GM12878 (cell line): ENCODE data around the gene HNRNPLL. TPM values are rescaled to one million over a fixed set of nuclear protein-coding genes. Genes with fewer than 3 reads are reported as not detected.

ENCODE experiments used
- ATAC-seq: fragments of 200-7000 bp; cut with Tn5 transposase; 3 replicates; pipeline ENCODE4 v1.9.1; 2020; ENCODE audit warnings: mild to moderate bottlenecking, moderate library complexity
- BruUV-seq: library from RNA; stranded (reverse); fragments of 400-500 nt; replicated peaks from 2 replicates; lab custom pipeline; 2021; lab: Mats Ljungman, UMichigan
- CTCF ChIA-PET: fragments of 300-600 bp; sonication (Branson Sonifier 250); formaldehyde crosslinking; extraction: SDS; loops from one replicate; lab custom pipeline; 2021; ENCODE audit warnings: inconsistent platforms; lab: Yijun Ruan, JAX
- POLR2A ChIA-PET: fragments of 350-600 bp; formaldehyde crosslinking; extraction: SDS; loops from one replicate; lab custom pipeline; 2021; ENCODE audit warnings: inconsistent platforms; lab: Charles Lee
- RAD21 ChIA-PET: fragments of 300-600 bp; sonication (Branson Sonifier 250); formaldehyde crosslinking; loops from one replicate; lab custom pipeline; 2023; ENCODE audit warnings: antibody characterized with exemption; ENCODE audit not compliant: unreplicated experiment; lab: Charles Lee
- SMC1A ChIA-PET: fragments of 300-600 bp; sonication (Branson Sonifier 250); formaldehyde crosslinking; loops from one replicate; lab custom pipeline; 2023; ENCODE audit not compliant: unreplicated experiment, uncharacterized antibody; lab: Charles Lee
- DNase-seq: peaks from one replicate; pipeline ENCODE4 v3.0.0-alpha.2; 2011; ENCODE audit warnings: low read depth, low spot score
- FAIRE-seq: peaks from 3 replicates; lab custom pipeline; 2011; peaks lifted over from hg19 to GRCh38; lab: Jason Lieb, UNC
- H2AFZ ChIP-seq: 2 replicates; pipeline ENCODE4 v1.6.0; 2011; ENCODE audit warnings: low read depth, low read length, control low read depth; ENCODE audit not compliant: control insufficient read depth
- H3K27ac ChIP-seq: 2 replicates; pipeline ENCODE4 v1.5.1; 2011; ENCODE audit warnings: control low read depth; ENCODE audit not compliant: control insufficient read depth, insufficient read depth
- H3K27me3 ChIP-seq, 2 experiments: replicated peaks in 1 of 2; 2 replicates each; pipeline versions ENCODE4 v1.6.0 to v1.6.1; 2011; ENCODE audit warnings: low read length in 1 of 2; ENCODE audit not compliant: control insufficient read depth in 2 of 2, insufficient read depth in 2 of 2
- H3K36me3 ChIP-seq, 2 experiments: 2 replicates each; pipeline ENCODE4 v1.5.1; 2011; ENCODE audit warnings: low read length in 1 of 2; ENCODE audit not compliant: control insufficient read depth in 2 of 2, insufficient read depth in 2 of 2
- H3K4me1 ChIP-seq: 2 replicates; pipeline ENCODE4 v1.6.1; 2011; ENCODE audit warnings: mild to moderate bottlenecking, low read length, moderate library complexity, mixed read lengths; ENCODE audit not compliant: control insufficient read depth, insufficient read depth
- H3K4me2 ChIP-seq: 2 replicates; pipeline ENCODE4 v1.6.0; 2011; ENCODE audit warnings: control low read depth; ENCODE audit not compliant: control insufficient read depth, insufficient read depth
- H3K4me3 ChIP-seq: fragments of 200-600 bp; sonication (generic); 2 replicates; pipeline ENCODE4 v1.5.1; 2016
- H3K79me2 ChIP-seq: 2 replicates; pipeline ENCODE4 v1.6.0; 2011; ENCODE audit warnings: low read length; ENCODE audit not compliant: control insufficient read depth, insufficient read depth
- H3K9ac ChIP-seq: 2 replicates; pipeline ENCODE4 v1.8.0; 2011; ENCODE audit warnings: low read length, control low read depth, mixed read lengths; ENCODE audit not compliant: control insufficient read depth, insufficient read depth
- H3K9me3 ChIP-seq: replicated peaks from 3 replicates; pipeline ENCODE4 v1.5.1; 2011; ENCODE audit warnings: mild to moderate bottlenecking, low read length; ENCODE audit not compliant: control insufficient read depth, insufficient read depth
- H4K20me1 ChIP-seq: 2 replicates; pipeline ENCODE4 v1.6.0; 2011; ENCODE audit not compliant: control insufficient read depth, insufficient read depth
- BCL3 ChIP-seq: IDR thresholded peaks from 2 replicates; pipeline ENCODE4 v1.6.1; 2011; ENCODE audit warnings: borderline replicate concordance, low read depth, mild to moderate bottlenecking, moderate library complexity, low read length; ENCODE audit not compliant: insufficient read depth, poor library complexity, severe bottlenecking
- NR2F1 ChIP-seq: fragments of 450-650 bp; conservative IDR thresholded peaks from 2 replicates; pipeline ENCODE4 v1.6.1; 2017; ENCODE audit warnings: mild to moderate bottlenecking
- PKNOX1 ChIP-seq: fragments of 450-650 bp; IDR thresholded peaks from 2 replicates; pipeline ENCODE4 v1.6.1; 2016; ENCODE audit warnings: mild to moderate bottlenecking
- SKIL ChIP-seq: fragments of 450-650 bp; IDR thresholded peaks from 2 replicates; pipeline ENCODE4 v1.6.1; 2017; ENCODE audit warnings: mild to moderate bottlenecking, low read depth, inconsistent platforms; ENCODE audit not compliant: poor library complexity, severe bottlenecking
- ZSCAN29 ChIP-seq: fragments of 450-650 bp; IDR thresholded peaks from 2 replicates; pipeline ENCODE4 v1.6.1; 2017; ENCODE audit warnings: mild to moderate bottlenecking, moderate library complexity
- WGBS: methylation state at CpG from one replicate; pipeline ENCODE4 v1.1.6; 2016; ENCODE audit warnings: low lambda C conversion rate; ENCODE audit not compliant: insufficient replicate concordance, insufficient coverage; ENCODE audit errors: missing lambda C conversion rate; 5-methylcytosine and 5-hydroxymethylcytosine counted together
- in situ Hi-C: fragments of 300-500 bp; cut with MboI; formaldehyde crosslinking; loops from 9 replicates; pipeline ENCODE4 v1.14.3; 2018; ENCODE audit warnings: mixed read lengths
- intact Hi-C: fragments of 100-400 bp; cut with micrococcal nuclease; formaldehyde crosslinking; loops from one replicate; pipeline ENCODE4 v1.14.2; 2022; ENCODE audit not compliant: unreplicated experiment
- polyA plus RNA-seq, 11 experiments: library from polyadenylated mRNA; depleted of rRNA in 4 of 11; unstranded in 6 of 11; stranded (reverse) in 5 of 11; fragments of >200 nt; fragmentation: Nextera tagmentation in 4 of 11; fragmentation: Illumina TruSeq in 1 of 11; extraction: Ambion mirVana in 4 of 11; extraction: Trizol in 1 of 11; gene quantifications; 1 replicate in 1 of 11; 2 replicates in 10 of 11; pipeline versions ENCODE4 v1.2.1 to v1.2.3, GENCODE V29; 2011 to 2016; ENCODE audit warnings: inconsistent platforms in 2 of 11, missing spikeins in 2 of 11, low read depth in 1 of 11
- total RNA-seq, 4 experiments: library from RNA; depleted of rRNA in 3 of 4; stranded (reverse); fragments of >200 nt in 3 of 4; fragmentation: Illumina TruSeq in 1 of 4; extraction: Trizol in 1 of 4; gene quantifications; 2 replicates each; pipeline versions ENCODE4 v1.2.1 to v1.2.3, GENCODE V29; 2013 to 2021

Gene HNRNPLL
- total and polyA plus RNA-seq, 10 of the 15 experiments (the other 5 are each of a cell fraction or from before 2014, with no cell fraction given): 0.98 to 27.1 (median 2.9) TPM

GRCh38 chr2:38605298-38605830 lies 2.6 kb upstream of the HNRNPLL start:
- ChIA-PET RAD21 (interaction anchor here (0.6 to 12.9 kb wide), 11 partner anchors 10 to 166 kb away, joined by 3 to 140 read pairs (median 5); no protein-coding TSS in a partner anchor), SMC1A (interaction anchor here (0.7 to 6.2 kb wide), 22 partner anchors 10 to 229 kb away, joined by 3 to 108 read pairs (median 4); no protein-coding TSS in a partner anchor), CTCF (interaction anchor here (0.7 to 12.8 kb wide), 15 partner anchors 9 to 136 kb away, joined by 3 to 177 read pairs (median 5); partner anchors contain the start of gene GALM), POLR2A (interaction anchor here (0.6 to 2.5 kb wide), 6 partner anchors 14 to 119 kb away, joined by 3 to 13 read pairs (median 5); no protein-coding TSS in a partner anchor)
- FAIRE-seq (no peak), DNase-seq (no peak), ATAC-seq (no peak)
- 73% methylated on average over 4 of the region's 4 CpGs for WGBS
- peaks cover 6% of the 10 kb centered on the region; the same call in 2 of the 3 replicates for H3K9me3 ChIP-seq
- in situ Hi-C loops: loop anchor here (5.0 kb wide), 1 partner anchor 117 kb away; no protein-coding TSS in a partner anchor
- no peak overlapping the region for H3K9ac ChIP-seq
- no peaks in the 10 kb centered on the region for H3K79me2 ChIP-seq
- peaks cover 18% of the 10 kb centered on the region for H3K4me1 ChIP-seq
- H4K20me1 ChIP-seq: no peaks in the 10 kb centered on the region
- no peak for TF ChIP-seq PKNOX1
- TF ChIP-seq BCL3: no peak
- TF ChIP-seq SKIL: no peak
- no peak for TF ChIP-seq ZSCAN29
- TF ChIP-seq NR2F1: peak; percentile 67
- H3K36me3 ChIP-seq: no peaks in the 10 kb centered on the region
- no peak overlapping the region for H3K4me2 ChIP-seq
- intact Hi-C loops: loop anchor here (5.0 kb wide), 1 partner anchor 47 kb away; no protein-coding TSS in a partner anchor
- no peak overlapping the region for H3K4me3 ChIP-seq
- no peak overlapping the region for H2AFZ ChIP-seq
- no peaks in the 10 kb centered on the region; a peak in 2 of 4 replicates for H3K27me3 ChIP-seq
- no TSS peak for BruUV-seq
- no peak overlapping the region for H3K27ac ChIP-seq
